Measurements from ENCODE around the gene OBSCN. TPM values are rescaled to one million over a fixed set of nuclear protein-coding genes. Genes with fewer than 3 reads are reported as not detected.

The OBSCN gene
- total RNA-seq, 1 donor = 13.0 TPM

DNA sequence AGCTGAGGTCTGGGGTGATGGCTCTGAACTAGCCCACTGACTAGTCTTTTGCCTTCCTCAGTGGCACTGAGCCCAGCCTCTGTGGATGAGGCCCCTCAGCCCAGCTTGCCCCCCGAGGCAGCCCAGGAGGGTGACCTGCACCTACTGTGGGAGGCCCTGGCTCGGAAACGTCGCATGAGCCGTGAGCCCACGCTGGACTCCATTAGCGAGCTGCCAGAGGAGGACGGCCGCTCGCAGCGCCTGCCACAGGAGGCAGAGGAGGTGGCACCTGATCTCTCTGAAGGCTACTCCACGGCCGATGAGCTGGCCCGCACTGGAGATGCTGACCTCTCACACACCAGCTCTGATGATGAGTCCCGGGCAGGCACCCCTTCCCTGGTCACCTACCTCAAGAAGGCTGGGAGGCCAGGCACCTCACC is 111.0 kb downstream of the OBSCN start:
- no peak overlapping the region for H3K4me3 ChIP-seq (ENCODE audit: low read depth, low read length)
- no peak for TF ChIP-seq CTCF (IDR thresholded peaks at IDR 0.05; ENCODE audit: insufficient read depth, low read depth, low read length)
- DNase-seq (ENCODE audit: low read depth) = no peak

DNA sequence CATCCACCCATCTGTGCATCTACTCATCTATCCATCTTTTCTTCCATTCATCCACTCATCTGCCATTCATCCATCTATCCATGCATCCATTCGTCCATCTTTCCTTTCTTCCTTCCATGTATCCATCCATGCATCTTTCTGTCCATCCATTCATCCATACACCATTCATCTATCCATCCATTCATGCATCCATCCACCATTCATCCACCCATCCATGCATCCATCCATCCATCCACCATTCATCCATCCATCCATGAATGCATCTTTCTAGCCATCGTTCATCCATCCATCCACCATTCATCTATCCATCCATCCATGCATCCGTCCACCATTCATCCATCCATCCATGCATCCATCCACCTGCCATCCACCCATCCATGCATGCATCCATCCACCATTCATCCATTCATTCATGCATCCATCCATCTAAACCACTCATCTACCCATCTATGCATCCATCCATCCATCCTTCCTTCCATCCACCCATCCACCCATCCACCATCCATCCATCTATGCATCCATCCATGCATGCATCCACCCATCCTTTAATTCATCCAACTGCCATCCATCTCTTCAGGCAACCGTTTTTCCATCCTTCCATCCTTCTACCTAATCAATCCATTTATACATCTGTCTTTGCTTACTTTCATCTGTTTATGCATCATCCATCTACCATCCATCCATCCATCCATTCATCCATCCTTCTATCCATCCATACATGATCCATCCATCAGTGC is 111.7 kb downstream of the OBSCN start:
- TF ChIP-seq CTCF (IDR thresholded peaks at IDR 0.05; ENCODE audit: insufficient read depth, low read depth, low read length) = no peak
- DNase-seq (ENCODE audit: low read depth) = no peak

GRCh38 chr1:228320394-228320793 is 112.5 kb downstream of the OBSCN start:
- no peak for DNase-seq (ENCODE audit: low read depth)
- no peak overlapping the region for H3K4me3 ChIP-seq (ENCODE audit: low read depth, low read length)
- no peak for TF ChIP-seq CTCF (IDR thresholded peaks at IDR 0.05; ENCODE audit: insufficient read depth, low read depth, low read length)

More for the DNA sequence above, 111.7 kb downstream of the OBSCN start:
- no peak overlapping the region for H3K4me3 ChIP-seq (ENCODE audit: low read depth, low read length)

GRCh38 chr1:228321435-228321834 is 113.6 kb downstream of the OBSCN start:
- no peak overlapping the region for H3K4me3 ChIP-seq (ENCODE audit: low read depth, low read length)
- DNase-seq (ENCODE audit: low read depth) = no peak
- no peak for TF ChIP-seq CTCF (IDR thresholded peaks at IDR 0.05; ENCODE audit: insufficient read depth, low read depth, low read length)

DNA sequence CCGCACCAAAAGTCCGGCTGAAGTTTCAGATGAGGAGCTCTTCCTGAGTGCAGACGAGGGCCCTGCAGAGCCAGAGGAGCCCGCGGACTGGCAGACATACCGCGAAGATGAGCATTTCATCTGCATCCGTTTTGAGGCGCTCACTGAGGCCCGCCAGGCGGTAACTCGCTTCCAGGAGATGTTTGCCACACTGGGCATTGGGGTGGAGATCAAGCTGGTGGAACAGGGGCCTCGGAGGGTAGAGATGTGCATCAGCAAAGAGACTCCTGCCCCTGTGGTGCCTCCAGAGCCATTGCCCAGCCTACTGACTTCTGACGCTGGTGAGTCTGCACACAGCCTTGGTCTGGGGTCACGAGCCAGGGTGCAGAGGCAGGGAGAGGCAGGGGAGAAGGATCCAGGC is 114.1 kb downstream of the OBSCN start:
- H3K4me3 ChIP-seq (ENCODE audit: low read depth, low read length) = no peak overlapping the region
- no peak for TF ChIP-seq CTCF (IDR thresholded peaks at IDR 0.05; ENCODE audit: insufficient read depth, low read depth, low read length)
- DNase-seq (ENCODE audit: low read depth) = no peak

DNA sequence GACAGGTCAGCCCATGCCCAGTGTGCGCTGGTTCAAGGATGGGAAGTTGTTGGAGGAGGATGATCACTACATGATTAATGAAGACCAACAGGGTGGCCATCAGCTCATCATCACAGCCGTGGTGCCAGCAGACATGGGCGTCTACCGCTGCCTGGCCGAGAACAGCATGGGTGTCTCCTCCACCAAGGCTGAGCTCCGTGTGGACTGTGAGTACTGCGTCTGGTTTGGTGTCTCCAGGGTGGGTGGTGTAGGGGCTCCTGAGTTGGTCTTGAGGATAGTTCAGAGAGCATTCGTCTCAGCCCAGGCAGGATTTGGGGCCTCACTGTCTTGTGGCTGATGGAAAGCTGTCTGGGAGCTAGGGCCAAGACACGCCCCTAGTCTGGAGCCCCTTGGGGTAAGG is 115.6 kb downstream of the OBSCN start:
- DNase-seq (ENCODE audit: low read depth) = no peak
- H3K4me3 ChIP-seq (ENCODE audit: low read depth, low read length) = no peak overlapping the region
- TF ChIP-seq CTCF (IDR thresholded peaks at IDR 0.05; ENCODE audit: insufficient read depth, low read depth, low read length) = no peak

DNA sequence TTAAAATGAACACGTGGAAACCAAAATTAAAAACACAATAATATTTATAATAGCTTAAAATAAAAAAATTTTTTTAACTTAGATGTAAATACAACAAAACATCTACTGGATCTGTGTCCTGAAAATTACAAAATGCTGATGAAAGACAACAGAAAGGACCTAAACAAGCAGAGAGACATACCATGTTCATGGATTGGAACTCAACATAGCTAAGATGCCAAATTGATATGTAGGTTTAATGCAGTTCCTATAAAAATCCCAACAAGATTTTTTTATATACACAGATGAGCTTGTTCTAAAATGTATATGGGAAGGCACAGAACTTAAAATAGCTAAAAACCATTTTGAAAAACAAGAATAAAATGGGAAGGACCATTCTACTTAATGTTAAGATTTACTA is 117.4 kb downstream of the OBSCN start:
- H3K4me3 ChIP-seq (ENCODE audit: low read depth, low read length) = no peak overlapping the region
- no peak for DNase-seq (ENCODE audit: low read depth)
- no peak for TF ChIP-seq CTCF (IDR thresholded peaks at IDR 0.05; ENCODE audit: insufficient read depth, low read depth, low read length)
